GM18498 (cell line): ENCODE measurements around the gene ZNF33B.
A peak's percentile ranks its signal among the peaks of the same experiment; 100 is the strongest.
"Not testable (repeated sequence)": the region's sequence is repeated elsewhere in the genome, so short reads cannot be mapped to it uniquely, and the experiment has no call there.

Experiments
- ATAC-seq: cut with Tn5 transposase; IDR thresholded peaks from one replicate; pipeline ENCODE4 v1.9.1; 2021; ENCODE audit warnings: mild to moderate bottlenecking, moderate library complexity; ENCODE audit not compliant: unreplicated experiment

Gene ZNF33B

GRCh38 chr10:42638055-42638820 is at the start of gene ZNF33B:
Gene ZNF33B, minus strand, starts transcription at chr10:42638570. Its CDS starts 1,642 bp downstream, at chr10:42636928.
- peak; percentile 95 for ATAC-seq

- no peak for ATAC-seq
Observed at GRCh38 chr10:42684517-42684916, 46.1 kb upstream of the ZNF33B start.

DNA sequence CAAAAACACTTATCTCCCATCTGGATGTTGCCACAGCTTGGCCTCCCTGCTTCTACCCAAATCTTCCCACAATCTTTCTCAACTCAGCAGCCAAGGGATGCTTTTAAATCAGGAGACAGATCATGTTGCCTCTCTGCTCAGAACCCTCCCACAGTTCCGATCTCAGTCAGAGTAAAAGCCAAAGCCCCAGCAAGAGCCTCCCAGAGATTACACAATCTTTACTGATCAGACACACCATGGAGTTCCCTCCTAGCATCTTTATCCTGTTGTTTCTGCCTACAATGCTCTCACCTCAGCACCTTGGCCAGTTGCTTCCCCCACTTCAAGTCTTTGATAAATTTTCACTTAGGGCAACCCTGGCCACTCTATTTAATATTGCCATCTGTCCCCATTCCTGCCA is 41.9 kb upstream of the ZNF33B start:
- ATAC-seq: no peak

DNA sequence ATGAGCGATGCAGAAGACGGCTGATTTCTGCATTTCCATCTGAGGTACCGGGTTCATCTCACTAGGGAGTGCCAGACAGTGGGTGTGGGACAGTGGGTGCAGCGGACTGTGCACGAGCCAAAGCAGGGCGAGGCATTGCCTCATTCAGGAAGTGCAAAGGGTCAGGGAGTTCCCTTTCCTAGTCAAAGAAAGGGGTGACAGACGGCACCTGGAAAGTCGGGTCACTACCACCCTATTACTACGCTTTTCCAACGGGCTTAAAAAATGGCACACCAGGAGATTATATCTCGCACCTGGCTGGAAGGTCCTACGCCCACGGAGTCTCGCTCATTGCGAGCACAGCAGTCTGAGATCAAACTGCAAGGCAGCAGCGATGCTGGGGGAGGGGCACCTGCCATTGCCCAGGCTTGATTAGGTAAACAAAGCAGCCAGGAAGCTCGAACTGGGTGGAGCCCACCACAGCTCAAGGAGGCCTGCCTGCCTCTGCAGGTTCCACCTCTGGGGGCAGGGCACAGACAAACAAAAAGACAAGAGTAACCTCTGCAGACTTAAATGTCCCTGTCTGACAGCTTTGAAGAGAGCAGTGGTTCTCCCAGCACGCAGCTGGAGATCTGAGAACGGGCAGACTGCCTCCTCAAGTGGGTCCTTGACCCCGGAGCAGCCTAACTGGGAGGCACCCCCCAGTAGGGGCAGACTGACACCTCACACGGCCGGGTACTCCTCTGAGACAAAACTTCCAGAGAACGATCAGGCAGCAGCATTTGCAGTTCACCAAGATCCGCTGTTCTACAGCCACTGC is 27.0 kb upstream of the ZNF33B start:
- not testable (repeated sequence) for ATAC-seq

GRCh38 chr10:42654419-42654818 is 16.0 kb upstream of the ZNF33B start:
- no peak for ATAC-seq

- ATAC-seq: no peak
Observed at GRCh38 chr10:42652858-42653257, 14.5 kb upstream of the ZNF33B start.

DNA sequence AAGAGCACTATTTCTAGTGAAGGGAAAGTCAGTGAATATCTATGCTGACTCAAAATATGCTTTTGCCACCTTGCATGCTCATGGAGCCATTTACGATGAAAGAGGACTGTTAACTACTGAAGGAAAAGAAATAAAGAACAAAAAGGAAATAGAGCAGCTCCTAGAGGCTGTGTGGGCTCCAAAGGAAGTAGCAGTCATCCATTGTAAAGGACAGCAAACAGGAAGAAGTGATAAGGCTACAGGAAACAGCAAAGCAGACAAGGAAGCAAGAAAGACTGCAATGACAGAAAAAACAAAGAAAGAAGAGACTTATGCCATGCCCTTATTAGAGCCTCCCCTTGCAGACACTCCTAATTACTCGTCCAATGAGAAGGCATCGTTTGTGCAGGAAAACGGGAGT is 12.0 kb upstream of the ZNF33B start:
- ATAC-seq: no peak

- ATAC-seq: no peak
Observed at GRCh38 chr10:42648512-42648911, 10.1 kb upstream of the ZNF33B start.

- no peak for ATAC-seq
Observed at GRCh38 chr10:42646687-42647640, 8.6 kb upstream of the ZNF33B start.

- ATAC-seq: no peak
Observed at GRCh38 chr10:42646214-42646613, 7.8 kb upstream of the ZNF33B start.

GRCh38 chr10:42645516-42645915 is 7.1 kb upstream of the ZNF33B start:
- no peak for ATAC-seq

- no peak for ATAC-seq
Observed at GRCh38 chr10:42645103-42645502, 6.7 kb upstream of the ZNF33B start.

DNA sequence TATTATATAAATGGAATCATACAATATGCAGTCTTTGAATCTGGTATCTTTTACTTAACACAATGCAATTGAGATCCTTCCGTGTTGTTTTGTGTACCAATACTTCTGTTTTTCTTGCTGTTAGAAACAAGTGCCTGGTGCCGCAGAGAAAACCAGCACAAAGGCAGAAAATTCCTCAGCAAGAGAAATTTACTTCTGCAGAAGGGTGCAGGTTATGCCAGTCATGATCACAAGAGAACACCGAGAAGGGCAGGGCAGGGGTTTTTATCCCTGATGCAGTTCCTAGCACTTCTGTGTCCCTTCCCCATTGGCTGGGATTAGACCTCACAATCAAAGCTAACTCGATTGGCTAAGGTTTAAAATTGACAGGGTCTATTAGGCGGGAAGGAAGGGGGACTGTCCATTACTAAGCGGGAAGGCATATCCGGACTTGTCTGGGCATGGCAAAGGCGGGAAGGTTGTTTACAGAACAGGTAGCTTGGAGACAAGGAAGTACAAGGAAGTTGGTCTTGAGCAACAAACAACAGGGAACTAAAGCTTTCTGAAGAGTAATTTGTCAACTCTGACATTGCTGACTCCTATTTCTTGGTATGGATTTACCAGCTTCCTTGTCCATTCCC is 2.4 kb upstream of the ZNF33B start:
- no peak for ATAC-seq

- no peak for ATAC-seq
Observed at GRCh38 chr10:42638821-42639270, 476 bp upstream of the ZNF33B start.

DNA sequence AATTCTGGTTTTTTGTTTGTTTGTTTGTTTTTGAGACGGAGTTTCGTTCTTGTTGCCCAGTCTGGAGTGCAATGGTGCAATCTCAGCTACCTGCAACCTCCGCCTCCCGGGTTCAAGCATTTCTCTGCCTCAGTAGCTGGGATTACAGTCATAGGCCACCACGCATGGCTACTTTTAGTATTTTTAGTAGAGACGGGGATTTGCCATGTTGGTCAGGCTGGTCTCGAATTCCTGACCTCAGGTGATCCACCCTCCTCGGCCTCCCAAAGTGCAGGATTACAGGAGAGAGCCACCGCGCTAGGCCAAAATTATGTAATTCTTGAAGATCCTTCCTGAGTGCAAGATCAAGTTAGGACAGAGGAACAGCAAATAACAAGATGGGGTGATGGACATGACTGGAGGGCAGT is 719 bp downstream of the ZNF33B start:
- ATAC-seq: no peak

GRCh38 chr10:42637142-42637541 is 1.2 kb downstream of the ZNF33B start:
- no peak for ATAC-seq

GRCh38 chr10:42635098-42635497 is 3.3 kb downstream of the ZNF33B start:
- no peak for ATAC-seq

DNA sequence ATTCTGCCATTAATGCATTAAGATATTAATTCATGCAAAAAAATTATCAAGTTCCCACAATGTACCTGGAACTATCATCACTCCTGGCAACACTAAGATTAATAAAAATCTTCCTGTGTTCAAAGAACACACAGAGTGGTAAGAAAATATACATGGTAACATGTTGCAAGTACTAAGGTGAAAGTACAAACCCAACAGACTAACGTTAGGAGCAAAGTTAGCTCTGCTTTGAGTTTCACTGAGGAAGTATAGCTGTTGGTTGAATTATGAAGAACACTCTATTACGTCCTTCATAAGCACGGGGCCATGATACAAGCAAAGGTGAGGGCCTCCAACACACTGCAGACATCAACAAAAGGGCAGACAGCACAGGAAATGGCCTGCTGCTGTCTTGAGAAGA is 5.8 kb downstream of the ZNF33B start:
- ATAC-seq: no peak

GRCh38 chr10:42630537-42631134 is 7.7 kb downstream of the ZNF33B start:
- ATAC-seq: no peak

DNA sequence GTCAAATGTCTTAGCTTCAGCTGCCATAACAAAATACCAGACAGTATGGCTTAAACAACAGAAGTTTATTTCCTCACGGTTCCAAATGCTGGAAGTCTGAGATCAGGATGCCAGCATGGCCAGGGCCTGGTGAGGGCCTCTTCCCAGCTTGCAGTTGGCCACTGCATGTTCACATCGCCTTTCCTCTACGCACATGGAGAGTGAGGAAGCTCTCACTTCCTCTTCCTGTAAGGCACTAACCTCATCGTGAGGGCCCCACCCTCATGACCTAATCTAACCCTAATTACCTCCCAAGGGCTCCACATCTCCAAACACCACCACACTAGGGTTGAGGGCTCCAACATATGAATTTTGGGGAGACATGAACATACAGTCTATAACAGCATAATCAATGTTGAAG is 14.4 kb downstream of the ZNF33B start:
- no peak for ATAC-seq
